ENCODE data around the gene MPRIP.

GRCh38 chr17:17134957-17135333 lies 92.7 kb downstream of the MPRIP start:
- TF ChIP-seq CTCF (IDR thresholded peaks at IDR 0.05; ENCODE audit: poor library complexity, severe bottlenecking) (no peak), EZH2 (IDR thresholded peaks at IDR 0.05; ENCODE audit: borderline replicate concordance, insufficient read depth, low read length, poor library complexity, severe bottlenecking) (no peak), EP300 (conservative IDR thresholded peaks at IDR 0.05; ENCODE audit: poor library complexity, severe bottlenecking) (no peak), POLR2AphosphoS5 (IDR thresholded peaks at IDR 0.05) (no peak), MXI1 (conservative IDR thresholded peaks at IDR 0.05; ENCODE audit: poor library complexity, severe bottlenecking) (no peak), RAD21 (conservative IDR thresholded peaks at IDR 0.05) (no peak)
